ENCODE results near the gene EIF5A.

EIF5A gene

GRCh38 chr17:7329374-7329996, 22.1 kb downstream of the EIF5A start:
- H3K23ac ChIP-seq (ENCODE audit: low read length in 2 of 2) = no peak overlapping the region
- H3K4ac ChIP-seq (ENCODE audit: low read depth in 1 of 2, low read length in 2 of 2) = peak overlapping the region in 1 of 2 experiments; percentile 81
- peak overlapping the region; percentile 88 for H3K27ac ChIP-seq (ENCODE audit: low read length, poor library complexity, severe bottlenecking)
- H3K36me3 ChIP-seq (ENCODE audit: control insufficient read depth in 1 of 2, insufficient read depth in 2 of 2, low read depth in 1 of 2, low read length in 2 of 2) = peaks cover 22 to 26% of the 10 kb centered on the region in 2 experiments
- under 1% methylated on average over 43 of the region's 43 CpGs for WGBS
- no peak overlapping the region for H2AK5ac ChIP-seq (ENCODE audit: low read length, severe bottlenecking)
- H3K4me3 ChIP-seq (ENCODE audit: insufficient read depth in 1 of 2, low read depth in 1 of 2, low read length in 2 of 2) = peak overlapping the region; percentile 76 to 100
- peak overlapping the region; percentile 93 for H3K9ac ChIP-seq (ENCODE audit: low read length)
- peaks cover 19% of the 10 kb centered on the region for H3K4me1 ChIP-seq (ENCODE audit: control insufficient read depth, insufficient read depth, low read depth, low read length)
- no peaks in the 10 kb centered on the region for H3K9me3 ChIP-seq (ENCODE audit: control insufficient read depth, low read length)
- DNase-seq = peak; percentile 99
- peak overlapping the region; percentile 64 for H4K8ac ChIP-seq (ENCODE audit: low read length)
- H3K14ac ChIP-seq (ENCODE audit: low read length in 2 of 2) = no peak overlapping the region
- H4K91ac ChIP-seq (ENCODE audit: low read length) = peak overlapping the region; percentile 91
- H2BK12ac ChIP-seq (ENCODE audit: low read length in 2 of 2) = peak overlapping the region in 1 of 2 experiments; percentile 75
- peak overlapping the region; percentile 79 for H2AFZ ChIP-seq (ENCODE audit: low read depth, low read length)
- H3K79me1 ChIP-seq (replicated peaks; ENCODE audit: low read length, poor library complexity, severe bottlenecking) = peaks cover 28% of the 10 kb centered on the region
- peak overlapping the region; percentile 64 to 91 for H3K18ac ChIP-seq (ENCODE audit: low read depth in 1 of 2, low read length in 2 of 2)
- H3K4me2 ChIP-seq (ENCODE audit: low read length, poor library complexity, severe bottlenecking) = peak overlapping the region; percentile 97
- H2BK15ac ChIP-seq (ENCODE audit: low read depth, poor library complexity, severe bottlenecking) = peak overlapping the region; percentile 50
- H3K27me3 ChIP-seq (ENCODE audit: control insufficient read depth in 1 of 2, insufficient read depth in 1 of 2, low read length in 2 of 2) = peaks cover under 1 to 1% of the 10 kb centered on the region in 2 experiments
- peak overlapping the region; percentile 48 for H2BK5ac ChIP-seq (ENCODE audit: low read depth, low read length, poor library complexity, severe bottlenecking)
- no peak overlapping the region for H2BK120ac ChIP-seq (ENCODE audit: low read depth, low read length)

- Histone ChIP-seq H2AFZ (ENCODE audit: low read depth, low read length) (peak overlapping the region; percentile 79), H3K4me3 (ENCODE audit: insufficient read depth in 1 of 2, low read depth in 1 of 2, low read length in 2 of 2) (peak overlapping the region; percentile 76 to 100), H2BK5ac (ENCODE audit: low read depth, low read length, poor library complexity, severe bottlenecking) (no peak overlapping the region), H2BK12ac (ENCODE audit: low read length in 2 of 2) (peak overlapping the region in 1 of 2 experiments; percentile 57), H2BK120ac (ENCODE audit: low read depth, low read length) (no peak overlapping the region), H3K4ac (ENCODE audit: low read depth in 1 of 2, low read length in 2 of 2) (peak overlapping the region; percentile 15 to 76), H3K18ac (ENCODE audit: low read depth in 1 of 2, low read length in 2 of 2) (peak overlapping the region; percentile 46 to 64), H3K27me3 (ENCODE audit: control insufficient read depth in 1 of 2, insufficient read depth in 1 of 2, low read length in 2 of 2) (peaks cover 6 to 8% of the 10 kb centered on the region in 2 experiments), H3K9ac (ENCODE audit: low read length) (peak overlapping the region; percentile 93), H3K36me3 (ENCODE audit: control insufficient read depth in 1 of 2, insufficient read depth in 2 of 2, low read depth in 1 of 2, low read length in 2 of 2) (peaks cover 17 to 20% of the 10 kb centered on the region in 2 experiments), H3K4me1 (ENCODE audit: control insufficient read depth, insufficient read depth, low read depth, low read length) (peaks cover 19% of the 10 kb centered on the region), H3K27ac (ENCODE audit: low read length, poor library complexity, severe bottlenecking) (peak overlapping the region; percentile 88), H4K91ac (ENCODE audit: low read length) (peak overlapping the region; percentile 25), H4K8ac (ENCODE audit: low read length) (peak overlapping the region; percentile 64), H3K9me3 (ENCODE audit: control insufficient read depth, low read length) (no peaks in the 10 kb centered on the region), H3K4me2 (ENCODE audit: low read length, poor library complexity, severe bottlenecking) (peak overlapping the region; percentile 97), H3K14ac (ENCODE audit: low read length in 2 of 2) (no peak overlapping the region), H3K23ac (ENCODE audit: low read length in 2 of 2) (no peak overlapping the region), H2BK15ac (ENCODE audit: low read depth, poor library complexity, severe bottlenecking) (peak overlapping the region; percentile 26), H3K79me1 (replicated peaks; ENCODE audit: low read length, poor library complexity, severe bottlenecking) (peaks cover 24% of the 10 kb centered on the region), H2AK5ac (ENCODE audit: low read length, severe bottlenecking) (no peak overlapping the region)
- WGBS = 5% methylated on average over 34 of the region's 34 CpGs
- DNase-seq = peak; percentile 93
These were observed 22.7 kb downstream of the EIF5A start for GRCh38 chr17:7329997-7330637.

- Histone ChIP-seq H3K36me3 (ENCODE audit: control insufficient read depth in 1 of 2, insufficient read depth in 2 of 2, low read depth in 1 of 2, low read length in 2 of 2) (peaks cover 12 to 15% of the 10 kb centered on the region in 2 experiments), H2BK12ac (ENCODE audit: low read length in 2 of 2) (peak overlapping the region in 1 of 2 experiments; percentile 57), H3K4ac (ENCODE audit: low read depth in 1 of 2, low read length in 2 of 2) (peak overlapping the region; percentile 15 to 76), H3K14ac (ENCODE audit: low read length in 2 of 2) (no peak overlapping the region), H2BK5ac (ENCODE audit: low read depth, low read length, poor library complexity, severe bottlenecking) (no peak overlapping the region), H2BK120ac (ENCODE audit: low read depth, low read length) (no peak overlapping the region), H3K9ac (ENCODE audit: low read length) (peak overlapping the region; percentile 93), H3K27ac (ENCODE audit: low read length, poor library complexity, severe bottlenecking) (peak overlapping the region; percentile 6), H3K4me1 (ENCODE audit: control insufficient read depth, insufficient read depth, low read depth, low read length) (peaks cover 19% of the 10 kb centered on the region), H2AK5ac (ENCODE audit: low read length, severe bottlenecking) (no peak overlapping the region), H3K79me1 (replicated peaks; ENCODE audit: low read length, poor library complexity, severe bottlenecking) (peaks cover 22% of the 10 kb centered on the region), H3K18ac (ENCODE audit: low read depth in 1 of 2, low read length in 2 of 2) (peak overlapping the region in 1 of 2 experiments; percentile 46), H3K27me3 (ENCODE audit: control insufficient read depth in 1 of 2, insufficient read depth in 1 of 2, low read length in 2 of 2) (peaks cover 9 to 13% of the 10 kb centered on the region in 2 experiments), H3K4me2 (ENCODE audit: low read length, poor library complexity, severe bottlenecking) (peak overlapping the region; percentile 97), H4K91ac (ENCODE audit: low read length) (peak overlapping the region; percentile 65), H4K8ac (ENCODE audit: low read length) (peak overlapping the region; percentile 54), H3K9me3 (ENCODE audit: control insufficient read depth, low read length) (no peaks in the 10 kb centered on the region), H3K4me3 (ENCODE audit: insufficient read depth in 1 of 2, low read depth in 1 of 2, low read length in 2 of 2) (peak overlapping the region in 1 of 2 experiments; percentile 100), H3K23ac (ENCODE audit: low read length in 2 of 2) (no peak overlapping the region), H2BK15ac (ENCODE audit: low read depth, poor library complexity, severe bottlenecking) (peak overlapping the region; percentile 26), H2AFZ (ENCODE audit: low read depth, low read length) (peak overlapping the region; percentile 48)
- DNase-seq = no peak
- WGBS = 90% methylated on average over 13 of the region's 13 CpGs
These were observed 23.2 kb downstream of the EIF5A start for GRCh38 chr17:7330638-7331015.

- Histone ChIP-seq H3K79me1 (replicated peaks; ENCODE audit: low read length, poor library complexity, severe bottlenecking) (peaks cover 10% of the 10 kb centered on the region), H2AK5ac (ENCODE audit: low read length, severe bottlenecking) (no peak overlapping the region), H3K27me3 (ENCODE audit: control insufficient read depth in 1 of 2, insufficient read depth in 1 of 2, low read length in 2 of 2) (peaks cover 9 to 27% of the 10 kb centered on the region in 2 experiments), H3K4ac (ENCODE audit: low read depth in 1 of 2, low read length in 2 of 2) (no peak overlapping the region), H3K14ac (ENCODE audit: low read length in 2 of 2) (no peak overlapping the region), H3K4me3 (ENCODE audit: insufficient read depth in 1 of 2, low read depth in 1 of 2, low read length in 2 of 2) (no peak overlapping the region), H2AFZ (ENCODE audit: low read depth, low read length) (no peak overlapping the region), H3K9ac (ENCODE audit: low read length) (no peak overlapping the region), H3K18ac (ENCODE audit: low read depth in 1 of 2, low read length in 2 of 2) (no peak overlapping the region), H3K23ac (ENCODE audit: low read length in 2 of 2) (no peak overlapping the region), H4K8ac (ENCODE audit: low read length) (no peak overlapping the region), H4K91ac (ENCODE audit: low read length) (no peak overlapping the region), H3K36me3 (ENCODE audit: control insufficient read depth in 1 of 2, insufficient read depth in 2 of 2, low read depth in 1 of 2, low read length in 2 of 2) (peaks cover 0 to 1% of the 10 kb centered on the region in 2 experiments), H2BK120ac (ENCODE audit: low read depth, low read length) (no peak overlapping the region), H3K4me2 (ENCODE audit: low read length, poor library complexity, severe bottlenecking) (no peak overlapping the region), H3K9me3 (ENCODE audit: control insufficient read depth, low read length) (no peaks in the 10 kb centered on the region), H3K27ac (ENCODE audit: low read length, poor library complexity, severe bottlenecking) (no peak overlapping the region), H2BK15ac (ENCODE audit: low read depth, poor library complexity, severe bottlenecking) (no peak overlapping the region), H2BK5ac (ENCODE audit: low read depth, low read length, poor library complexity, severe bottlenecking) (no peak overlapping the region), H3K4me1 (ENCODE audit: control insufficient read depth, insufficient read depth, low read depth, low read length) (peaks cover 17% of the 10 kb centered on the region), H2BK12ac (ENCODE audit: low read length in 2 of 2) (no peak overlapping the region)
- 70% methylated on average over 7 of the region's 7 CpGs for WGBS
- DNase-seq = no peak
These were observed 24.7 kb downstream of the EIF5A start for GRCh38 chr17:7332111-7332510.
